WERI-Rb-1 (cell line): Measurements from ENCODE around the gene RSPH9.

ENCODE experiments used
- DNase-seq: peaks from one replicate; pipeline ENCODE4 v3.0.0-alpha.2; 2020
- H3K27ac ChIP-seq: fragments of 250-450 bp; sonication (Bioruptor Pico); 2 replicates; pipeline ENCODE4 v1.5.1; 2020; ENCODE audit warnings: mild to moderate bottlenecking, moderate library complexity
- H3K27me3 ChIP-seq: fragments of 250-450 bp; sonication (Bioruptor Pico); 2 replicates; pipeline ENCODE4 v1.5.1; 2021; ENCODE audit warnings: mild to moderate bottlenecking, low read depth, moderate library complexity; ENCODE audit not compliant: insufficient read depth, severe bottlenecking
- H3K36me3 ChIP-seq: fragments of 250-450 bp; sonication (Bioruptor Pico); 2 replicates; pipeline ENCODE4 v1.5.1; 2020; ENCODE audit warnings: mild to moderate bottlenecking, moderate library complexity
- H3K4me3 ChIP-seq: 2 replicates; pipeline ENCODE4 v1.5.1; 2011; ENCODE audit warnings: low read depth, mild to moderate bottlenecking, control low read depth, low read length
- H3K9me3 ChIP-seq: fragments of 250-450 bp; sonication (Bioruptor Pico); 2 replicates; pipeline ENCODE4 v1.5.1; 2021; ENCODE audit warnings: mild to moderate bottlenecking, moderate library complexity; ENCODE audit not compliant: severe bottlenecking
- CTCF ChIP-seq: IDR thresholded peaks from 2 replicates; pipeline ENCODE4 v1.5.1; 2011; ENCODE audit warnings: low read depth, mild to moderate bottlenecking, control low read depth, inconsistent platforms, low read length

The RSPH9 gene

GRCh38 chr6:43681303-43681702 is 36.5 kb downstream of the RSPH9 start:
- no peak for TF ChIP-seq CTCF
- no peak overlapping the region for H3K27ac ChIP-seq
- peaks cover 86% of the 10 kb centered on the region for H3K36me3 ChIP-seq
- no peaks in the 10 kb centered on the region for H3K27me3 ChIP-seq
- no peak for DNase-seq
- no peaks in the 10 kb centered on the region for H3K9me3 ChIP-seq
- no peak overlapping the region for H3K4me3 ChIP-seq

GRCh38 chr6:43682724-43683429 is 38.0 kb downstream of the RSPH9 start:
- H3K27ac ChIP-seq, result no peak overlapping the region
- no peak for TF ChIP-seq CTCF
- no peak overlapping the region for H3K4me3 ChIP-seq
- peaks cover 72% of the 10 kb centered on the region for H3K36me3 ChIP-seq
- H3K9me3 ChIP-seq, result no peaks in the 10 kb centered on the region
- no peak for DNase-seq
- H3K27me3 ChIP-seq, result no peaks in the 10 kb centered on the region

GRCh38 chr6:43683708-43684455 is 39.0 kb downstream of the RSPH9 start:
- no peak overlapping the region for H3K4me3 ChIP-seq
- H3K27me3 ChIP-seq, result no peaks in the 10 kb centered on the region
- no peaks in the 10 kb centered on the region for H3K9me3 ChIP-seq
- no peak for DNase-seq
- TF ChIP-seq CTCF, result no peak
- peaks cover 62% of the 10 kb centered on the region for H3K36me3 ChIP-seq
- no peak overlapping the region for H3K27ac ChIP-seq

GRCh38 chr6:43687079-43687436 is 42.2 kb downstream of the RSPH9 start:
- Histone ChIP-seq H3K36me3 (peaks cover 31% of the 10 kb centered on the region), H3K27ac (peak overlapping the region; percentile 69), H3K4me3 (peak overlapping the region; percentile 90), H3K27me3 (no peaks in the 10 kb centered on the region), H3K9me3 (no peaks in the 10 kb centered on the region)
- DNase-seq, result no peak
- TF ChIP-seq CTCF, result no peak

- Histone ChIP-seq H3K27me3 (no peaks in the 10 kb centered on the region), H3K9me3 (no peaks in the 10 kb centered on the region), H3K36me3 (peaks cover 25% of the 10 kb centered on the region), H3K27ac (peak within 1 kb of the TSS; percentile 69), H3K4me3 (peak within 1 kb of the TSS; percentile 90)
- DNase-seq, result peak; percentile 91
- no peak for TF ChIP-seq CTCF
Measured at GRCh38 chr6:43687437-43688347, 42.9 kb downstream of the RSPH9 start, which contains the start of gene MRPS18A. Gene MRPS18A (minus strand): TSS chr6:43687791. CDS start chr6:43687779, 12 bp downstream.
